Brain microvascular endothelial cell (primary cell): ENCODE measurements around the gene SC5D.

Experiments
- DNase-seq: peaks from one replicate; pipeline ENCODE4 v3.0.0-alpha.2; 2020
- H3K27ac ChIP-seq: fragments of 250-450 bp; sonication (Bioruptor Pico); 2 replicates; pipeline ENCODE4 v1.5.1; 2020; ENCODE audit warnings: mild to moderate bottlenecking, moderate library complexity
- H3K27me3 ChIP-seq: fragments of 250-450 bp; sonication (Bioruptor Pico); replicated peaks from 2 replicates; pipeline ENCODE4 v1.5.1; 2020; ENCODE audit warnings: mild to moderate bottlenecking
- H3K36me3 ChIP-seq: fragments of 250-450 bp; sonication (Bioruptor Pico); replicated peaks from 2 replicates; pipeline ENCODE4 v1.5.1; 2020; ENCODE audit warnings: mild to moderate bottlenecking
- H3K4me3 ChIP-seq: 2 replicates; pipeline ENCODE4 v1.5.1; 2011; ENCODE audit warnings: low read depth, mild to moderate bottlenecking, control low read depth, low read length, moderate library complexity
- in situ Hi-C: cut with HindIII; loops from 2 replicates; pipeline ENCODE4 v1.10.0; 2017; ENCODE audit warnings: low sequenced_read_pairs, low pct_ligation_motif_present
- TF ChIP-seq, protein P1 (sequence below): IDR thresholded peaks from 2 replicates; pipeline ENCODE4 v1.5.1; 2011; ENCODE audit warnings: low read depth, mild to moderate bottlenecking, moderate library complexity, low read length, control low read depth, inconsistent platforms; ENCODE audit errors: missing control alignments

Gene SC5D

DNA sequence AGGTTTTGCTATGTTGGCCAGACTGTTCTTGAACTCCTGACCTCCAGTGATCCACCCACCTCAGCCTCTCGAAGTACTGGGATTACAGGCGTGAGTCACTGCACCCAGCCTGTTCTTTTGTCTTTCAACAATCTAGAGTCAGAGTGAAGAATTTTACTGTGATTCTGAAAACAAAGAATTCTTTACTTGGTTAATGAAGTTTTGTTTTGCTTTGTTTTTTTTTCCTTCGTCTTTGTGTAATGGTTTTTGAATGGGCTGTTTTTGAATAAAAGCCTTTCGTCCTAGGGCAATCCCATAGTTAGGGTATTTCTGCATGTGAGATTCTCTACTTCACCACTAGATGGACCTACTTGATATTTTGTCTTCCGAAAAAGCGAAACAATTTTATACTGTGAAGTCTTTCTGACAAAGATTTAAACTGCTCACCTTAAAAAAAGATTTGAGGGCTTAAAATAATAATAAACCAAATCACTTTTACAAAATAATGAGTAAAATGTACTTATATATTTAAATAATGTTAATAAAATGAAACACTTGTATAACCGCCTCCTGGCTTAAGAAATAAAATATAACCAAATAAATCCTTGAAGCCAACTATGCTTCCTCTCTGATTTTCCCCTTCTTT lies 43.4 kb upstream of the SC5D start:
- in situ Hi-C loops = no loop called here
- no peak overlapping the region for H3K4me3 ChIP-seq
- H3K27me3 ChIP-seq = no peaks in the 10 kb centered on the region
- no peaks in the 10 kb centered on the region for H3K36me3 ChIP-seq
- DNase-seq = peak; percentile 52
- H3K27ac ChIP-seq = no peak overlapping the region
- TF ChIP-seq, protein P1, sequence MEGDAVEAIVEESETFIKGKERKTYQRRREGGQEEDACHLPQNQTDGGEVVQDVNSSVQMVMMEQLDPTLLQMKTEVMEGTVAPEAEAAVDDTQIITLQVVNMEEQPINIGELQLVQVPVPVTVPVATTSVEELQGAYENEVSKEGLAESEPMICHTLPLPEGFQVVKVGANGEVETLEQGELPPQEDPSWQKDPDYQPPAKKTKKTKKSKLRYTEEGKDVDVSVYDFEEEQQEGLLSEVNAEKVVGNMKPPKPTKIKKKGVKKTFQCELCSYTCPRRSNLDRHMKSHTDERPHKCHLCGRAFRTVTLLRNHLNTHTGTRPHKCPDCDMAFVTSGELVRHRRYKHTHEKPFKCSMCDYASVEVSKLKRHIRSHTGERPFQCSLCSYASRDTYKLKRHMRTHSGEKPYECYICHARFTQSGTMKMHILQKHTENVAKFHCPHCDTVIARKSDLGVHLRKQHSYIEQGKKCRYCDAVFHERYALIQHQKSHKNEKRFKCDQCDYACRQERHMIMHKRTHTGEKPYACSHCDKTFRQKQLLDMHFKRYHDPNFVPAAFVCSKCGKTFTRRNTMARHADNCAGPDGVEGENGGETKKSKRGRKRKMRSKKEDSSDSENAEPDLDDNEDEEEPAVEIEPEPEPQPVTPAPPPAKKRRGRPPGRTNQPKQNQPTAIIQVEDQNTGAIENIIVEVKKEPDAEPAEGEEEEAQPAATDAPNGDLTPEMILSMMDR = peak; percentile 54

DNA sequence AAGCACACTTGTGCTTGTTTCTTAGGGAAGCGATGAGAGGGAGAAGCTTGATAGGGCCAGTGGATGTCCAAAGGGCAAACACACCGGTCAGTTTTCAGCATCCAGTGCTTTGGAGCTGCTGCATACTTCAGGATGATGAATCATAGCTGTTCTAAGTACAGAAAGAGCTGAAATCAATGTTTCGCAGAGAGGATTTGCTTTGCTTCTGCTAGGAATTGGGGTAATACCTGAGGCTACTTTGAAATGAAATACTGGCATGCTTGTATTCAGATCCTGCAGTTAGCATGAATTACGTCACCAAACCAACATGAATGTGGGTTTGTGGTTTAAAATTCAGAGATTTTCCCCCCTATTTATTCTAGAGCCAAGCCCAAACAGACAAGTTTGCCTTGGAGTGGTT lies 41.7 kb upstream of the SC5D start:
- TF ChIP-seq, protein P1 = no peak
- Histone ChIP-seq H3K27me3 (no peaks in the 10 kb centered on the region), H3K4me3 (no peak overlapping the region), H3K36me3 (no peaks in the 10 kb centered on the region), H3K27ac (no peak overlapping the region)
- in situ Hi-C loops = no loop called here
- DNase-seq = no peak

DNA sequence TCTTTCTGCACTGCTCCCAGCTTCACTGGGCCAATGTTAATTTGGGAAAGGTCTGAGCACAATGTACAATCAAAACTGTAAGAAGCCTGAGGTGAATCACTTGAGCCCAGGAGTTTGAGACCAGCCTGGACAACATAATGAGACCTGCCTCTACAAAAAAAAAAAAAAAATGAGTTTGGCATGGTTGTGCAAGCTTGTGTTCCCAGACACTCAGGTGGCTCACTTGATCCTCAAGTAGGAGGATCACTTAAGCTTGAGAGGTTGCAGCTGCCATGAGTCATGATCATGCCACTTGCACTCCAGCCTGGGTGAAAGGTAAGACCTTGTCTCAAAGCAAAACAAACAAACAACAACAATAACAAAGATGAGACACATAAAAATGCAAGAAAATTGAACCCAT lies 38.6 kb upstream of the SC5D start:
- DNase-seq = no peak
- no peaks in the 10 kb centered on the region for H3K27me3 ChIP-seq
- no peak overlapping the region for H3K4me3 ChIP-seq
- H3K27ac ChIP-seq = no peak overlapping the region
- in situ Hi-C loops = no loop called here
- TF ChIP-seq, protein P1 = no peak
- no peaks in the 10 kb centered on the region for H3K36me3 ChIP-seq

DNA sequence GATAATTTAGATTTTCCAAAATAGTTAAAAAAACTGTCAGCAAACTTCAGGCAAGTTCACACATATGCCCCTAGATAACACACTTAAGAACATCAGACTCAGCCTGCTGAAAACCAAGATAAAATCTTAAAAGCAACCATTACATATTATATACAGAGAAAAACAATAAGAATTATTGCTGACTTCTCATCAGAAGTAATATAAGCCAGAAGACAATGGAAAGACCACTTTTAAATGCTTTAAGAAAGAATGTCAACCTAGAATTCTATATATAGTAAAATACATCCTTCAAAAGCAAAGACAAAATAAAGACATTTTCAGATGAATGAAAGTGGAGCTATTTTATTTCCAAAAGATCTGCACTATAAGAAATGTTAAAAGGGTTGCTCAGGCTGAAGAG lies 37.8 kb upstream of the SC5D start:
- in situ Hi-C loops = no loop called here
- TF ChIP-seq, protein P1 = no peak
- Histone ChIP-seq H3K27ac (no peak overlapping the region), H3K4me3 (no peak overlapping the region), H3K36me3 (no peaks in the 10 kb centered on the region), H3K27me3 (no peaks in the 10 kb centered on the region)
- DNase-seq = no peak

DNA sequence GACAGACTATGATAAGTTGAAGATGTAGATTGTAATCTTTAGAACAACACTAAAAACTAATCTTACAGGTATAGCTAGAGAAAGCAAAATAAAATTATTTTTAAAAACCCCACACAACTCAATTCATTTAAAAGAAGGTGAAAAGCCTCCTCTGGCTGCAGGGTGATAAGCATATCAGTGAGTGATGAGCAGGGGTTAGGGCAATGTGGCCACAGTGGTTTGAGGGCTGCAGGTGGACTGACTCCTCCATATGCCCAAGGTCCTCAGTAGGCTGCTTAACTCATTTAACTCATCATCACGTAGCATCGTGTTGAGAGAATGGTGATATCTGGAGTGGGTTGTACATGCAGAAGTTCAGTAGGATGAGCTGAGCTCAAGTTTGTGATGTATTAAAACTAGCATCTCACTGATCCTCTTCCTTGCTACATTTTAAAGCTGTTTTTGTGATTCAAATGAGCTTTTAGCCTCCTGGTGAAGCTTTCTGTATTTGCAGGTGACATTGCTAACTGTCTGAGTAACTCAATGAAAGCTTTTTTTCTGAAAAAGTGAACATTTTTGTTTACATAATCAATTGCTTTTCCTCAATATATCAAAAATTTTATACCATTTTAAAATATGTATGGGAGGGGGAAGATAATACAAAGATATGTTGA lies 37.0 kb upstream of the SC5D start:
- TF ChIP-seq, protein P1 = no peak
- in situ Hi-C loops = no loop called here
- Histone ChIP-seq H3K27me3 (no peaks in the 10 kb centered on the region), H3K27ac (no peak overlapping the region), H3K4me3 (no peak overlapping the region), H3K36me3 (no peaks in the 10 kb centered on the region)
- DNase-seq = no peak

DNA sequence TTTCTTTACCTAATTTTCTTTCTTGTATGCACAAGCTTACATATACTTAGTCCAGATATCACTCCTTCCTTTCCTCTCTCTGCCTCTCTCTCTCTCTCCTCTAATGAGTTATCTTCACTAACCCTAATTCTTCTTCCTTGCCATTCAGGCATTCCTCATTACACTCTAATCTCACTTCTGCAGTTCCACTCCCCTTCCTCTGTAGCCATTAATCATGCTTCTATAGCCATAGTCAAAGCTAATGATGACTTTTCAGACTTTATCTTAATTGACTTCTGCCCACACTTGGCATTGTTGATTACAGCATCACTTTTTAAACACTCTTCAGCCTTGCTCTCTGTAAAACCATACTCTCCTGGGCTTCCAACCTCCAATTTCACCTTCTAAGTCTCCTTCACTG lies 35.3 kb upstream of the SC5D start:
- Histone ChIP-seq H3K27ac (no peak overlapping the region), H3K27me3 (no peaks in the 10 kb centered on the region), H3K36me3 (no peaks in the 10 kb centered on the region), H3K4me3 (no peak overlapping the region)
- TF ChIP-seq, protein P1 = no peak
- no peak for DNase-seq
- in situ Hi-C loops = no loop called here
